Measurements from ENCODE around the gene C17orf67. TPM values are rescaled to one million over a fixed set of nuclear protein-coding genes. Genes with fewer than 3 reads are reported as not detected.

C17orf67 gene
- total RNA-seq, 1 experiment from 2014 or later = 2.9 TPM

DNA sequence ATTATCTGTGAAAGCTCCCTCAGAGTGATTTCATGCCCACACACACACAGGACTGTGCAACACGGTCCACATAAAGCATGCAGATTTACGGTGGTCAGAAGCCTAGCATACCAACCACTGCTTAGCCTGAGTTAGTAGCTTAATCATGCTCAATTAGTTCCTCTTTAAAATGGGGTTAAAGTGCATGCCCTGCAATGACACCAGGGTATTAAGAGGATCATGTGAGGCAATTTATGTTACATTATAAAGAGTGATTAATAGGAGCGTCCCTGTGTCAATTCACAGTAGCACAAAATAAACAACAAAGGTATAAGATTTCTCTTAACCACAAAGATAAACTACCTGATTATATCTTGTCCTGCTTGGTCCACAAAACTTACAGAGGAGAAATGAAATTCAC lies 39.8 kb downstream of the C17orf67 start:
- Histone ChIP-seq H3K4me1 (no peaks in the 10 kb centered on the region), H3K9me3 (no peaks in the 10 kb centered on the region), H3K36me3 (ENCODE audit: control insufficient read depth, insufficient read depth, low read length) (no peaks in the 10 kb centered on the region), H3K27me3 (replicated peaks; ENCODE audit: control insufficient read depth, insufficient read depth, low read length) (no peaks in the 10 kb centered on the region), H3K4me3 (ENCODE audit: low read depth, low read length) (no peak overlapping the region)
- Mint-ChIP-seq H3K36me3 (ENCODE audit: insufficient read depth, unreplicated experiment) (peaks cover 6% of the 10 kb centered on the region), H3K9me3 (ENCODE audit: unreplicated experiment) (peaks cover 15% of the 10 kb centered on the region), H3K4me3 (ENCODE audit: unreplicated experiment) (no peak overlapping the region), H3K27ac (ENCODE audit: unreplicated experiment) (no peak overlapping the region), H3K27me3 (ENCODE audit: insufficient read depth, unreplicated experiment) (peaks cover 18% of the 10 kb centered on the region), H3K4me1 (ENCODE audit: low read depth, unreplicated experiment) (no peaks in the 10 kb centered on the region)
- POLR2A ChIA-PET = no interaction called here
- no TSS peak for BruUV-seq (replicated peaks)
- no peak for DNase-seq
- CTCF ChIA-PET = no interaction called here
- intact Hi-C loops (cut with micrococcal nuclease; ENCODE audit: unreplicated experiment) = no loop called here
- TF ChIP-seq, protein P1, sequence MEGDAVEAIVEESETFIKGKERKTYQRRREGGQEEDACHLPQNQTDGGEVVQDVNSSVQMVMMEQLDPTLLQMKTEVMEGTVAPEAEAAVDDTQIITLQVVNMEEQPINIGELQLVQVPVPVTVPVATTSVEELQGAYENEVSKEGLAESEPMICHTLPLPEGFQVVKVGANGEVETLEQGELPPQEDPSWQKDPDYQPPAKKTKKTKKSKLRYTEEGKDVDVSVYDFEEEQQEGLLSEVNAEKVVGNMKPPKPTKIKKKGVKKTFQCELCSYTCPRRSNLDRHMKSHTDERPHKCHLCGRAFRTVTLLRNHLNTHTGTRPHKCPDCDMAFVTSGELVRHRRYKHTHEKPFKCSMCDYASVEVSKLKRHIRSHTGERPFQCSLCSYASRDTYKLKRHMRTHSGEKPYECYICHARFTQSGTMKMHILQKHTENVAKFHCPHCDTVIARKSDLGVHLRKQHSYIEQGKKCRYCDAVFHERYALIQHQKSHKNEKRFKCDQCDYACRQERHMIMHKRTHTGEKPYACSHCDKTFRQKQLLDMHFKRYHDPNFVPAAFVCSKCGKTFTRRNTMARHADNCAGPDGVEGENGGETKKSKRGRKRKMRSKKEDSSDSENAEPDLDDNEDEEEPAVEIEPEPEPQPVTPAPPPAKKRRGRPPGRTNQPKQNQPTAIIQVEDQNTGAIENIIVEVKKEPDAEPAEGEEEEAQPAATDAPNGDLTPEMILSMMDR (IDR thresholded peaks at IDR 0.05; ENCODE audit: insufficient read depth in 1 of 2, low read depth in 1 of 2, low read length in 1 of 2, severe bottlenecking in 1 of 2, unreplicated experiment in 1 of 2) = no peak

- no peaks in the 10 kb centered on the region for H3K9me3 ChIP-seq
- peaks cover 15% of the 10 kb centered on the region for H3K9me3 Mint-ChIP-seq (ENCODE audit: unreplicated experiment)
- ChIA-PET POLR2A (no interaction called here), CTCF (no interaction called here)
- peaks cover 18% of the 10 kb centered on the region for H3K27me3 Mint-ChIP-seq (ENCODE audit: insufficient read depth, unreplicated experiment)
- no peak for DNase-seq
- no peak overlapping the region for H3K4me3 ChIP-seq (ENCODE audit: low read depth, low read length)
- no TSS peak for BruUV-seq (replicated peaks)
- TF ChIP-seq, protein P1 (IDR thresholded peaks at IDR 0.05; ENCODE audit: insufficient read depth in 1 of 2, low read depth in 1 of 2, low read length in 1 of 2, severe bottlenecking in 1 of 2, unreplicated experiment in 1 of 2) = no peak
- no peak overlapping the region for H3K27ac Mint-ChIP-seq (ENCODE audit: unreplicated experiment)
- no peak overlapping the region for H3K4me3 Mint-ChIP-seq (ENCODE audit: unreplicated experiment)
- H3K36me3 Mint-ChIP-seq (ENCODE audit: insufficient read depth, unreplicated experiment) = peaks cover 6% of the 10 kb centered on the region
- H3K36me3 ChIP-seq (ENCODE audit: control insufficient read depth, insufficient read depth, low read length) = no peaks in the 10 kb centered on the region
- intact Hi-C loops (cut with micrococcal nuclease; ENCODE audit: unreplicated experiment) = no loop called here
- no peaks in the 10 kb centered on the region for H3K4me1 Mint-ChIP-seq (ENCODE audit: low read depth, unreplicated experiment)
- H3K4me1 ChIP-seq = no peaks in the 10 kb centered on the region
- no peaks in the 10 kb centered on the region for H3K27me3 ChIP-seq (replicated peaks; ENCODE audit: control insufficient read depth, insufficient read depth, low read length)
Observed at GRCh38 chr17:56793531-56793930, 40.2 kb downstream of the C17orf67 start.

DNA sequence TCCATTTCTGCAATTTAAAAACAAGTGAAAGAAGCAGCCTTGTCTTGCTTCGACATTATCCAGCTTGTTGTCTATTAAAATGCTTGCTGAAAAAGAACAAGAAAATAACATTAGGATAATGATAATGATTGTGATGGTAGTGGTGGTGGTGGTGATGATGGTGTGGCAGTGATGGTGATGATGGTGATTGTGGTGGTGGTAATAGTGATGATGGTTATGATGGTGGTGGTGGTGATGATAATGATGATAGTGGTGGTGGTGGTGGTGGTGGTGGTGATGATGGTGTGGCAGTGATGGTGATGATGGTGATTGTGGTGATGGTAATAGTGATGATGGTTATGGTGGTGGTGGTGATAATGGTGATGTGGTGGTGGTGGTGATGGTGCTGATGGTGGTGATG lies 41.5 kb downstream of the C17orf67 start:
- Histone ChIP-seq H3K4me1 (no peaks in the 10 kb centered on the region), H3K36me3 (ENCODE audit: control insufficient read depth, insufficient read depth, low read length) (no peaks in the 10 kb centered on the region), H3K9me3 (no peaks in the 10 kb centered on the region), H3K4me3 (ENCODE audit: low read depth, low read length) (no peak overlapping the region), H3K27me3 (replicated peaks; ENCODE audit: control insufficient read depth, insufficient read depth, low read length) (no peaks in the 10 kb centered on the region)
- BruUV-seq (replicated peaks) = no TSS peak
- Mint-ChIP-seq H3K36me3 (ENCODE audit: insufficient read depth, unreplicated experiment) (peaks cover 6% of the 10 kb centered on the region), H3K9me3 (ENCODE audit: unreplicated experiment) (peaks cover 15% of the 10 kb centered on the region), H3K27ac (ENCODE audit: unreplicated experiment) (no peak overlapping the region), H3K27me3 (ENCODE audit: insufficient read depth, unreplicated experiment) (peaks cover 15% of the 10 kb centered on the region), H3K4me1 (ENCODE audit: low read depth, unreplicated experiment) (no peaks in the 10 kb centered on the region), H3K4me3 (ENCODE audit: unreplicated experiment) (no peak overlapping the region)
- TF ChIP-seq, protein P1 (IDR thresholded peaks at IDR 0.05; ENCODE audit: insufficient read depth in 1 of 2, low read depth in 1 of 2, low read length in 1 of 2, severe bottlenecking in 1 of 2, unreplicated experiment in 1 of 2) = no peak
- DNase-seq = no peak
- intact Hi-C loops (cut with micrococcal nuclease; ENCODE audit: unreplicated experiment) = no loop called here
- CTCF ChIA-PET = no interaction called here
- POLR2A ChIA-PET = no interaction called here
